HL-60 (cell line): ENCODE data around the gene TSPEAR.

Source experiments
- GABPA ChIP-seq: IDR thresholded peaks from 2 replicates; pipeline ENCODE4 v1.6.1; 2012; ENCODE audit warnings: low read depth
- POLR2AphosphoS5 ChIP-seq: IDR thresholded peaks from 2 replicates; pipeline ENCODE4 v1.6.1; 2012; ENCODE audit warnings: low read depth
- SPI1 ChIP-seq: IDR thresholded peaks from 2 replicates; pipeline ENCODE4 v1.6.1; 2012; ENCODE audit warnings: low read depth, mild to moderate bottlenecking, borderline replicate concordance
- TF ChIP-seq, protein P1 (sequence below): IDR thresholded peaks from one replicate; pipeline ENCODE4 v1.5.1; 2011; ENCODE audit warnings: low read length, control low read depth, inconsistent platforms; ENCODE audit not compliant: insufficient read depth
- TF ChIP-seq, protein P2 (sequence below): IDR thresholded peaks from 2 replicates; pipeline ENCODE4 v1.6.1; 2012; ENCODE audit warnings: low read depth; ENCODE audit not compliant: insufficient replicate concordance

DNA sequence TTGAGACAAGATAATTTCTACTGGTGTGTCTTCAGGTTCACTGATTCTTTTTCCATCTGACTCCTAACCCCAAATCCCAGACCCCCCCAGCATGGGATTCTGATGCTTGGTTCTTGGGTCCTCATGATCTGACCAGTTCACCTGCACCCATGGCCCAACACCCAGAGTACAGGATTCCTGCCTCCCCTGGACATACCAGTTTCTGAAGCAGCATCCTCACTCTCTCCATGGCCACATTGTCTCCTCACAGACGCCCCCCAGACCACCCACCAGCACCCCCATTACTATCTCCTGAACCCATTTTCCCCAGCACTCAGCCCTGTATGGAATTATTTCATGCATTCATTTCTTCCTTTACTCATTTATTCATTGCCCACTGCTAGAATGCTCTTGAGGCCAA lies 54.5 kb downstream of the TSPEAR start:
- TF ChIP-seq, protein P1, sequence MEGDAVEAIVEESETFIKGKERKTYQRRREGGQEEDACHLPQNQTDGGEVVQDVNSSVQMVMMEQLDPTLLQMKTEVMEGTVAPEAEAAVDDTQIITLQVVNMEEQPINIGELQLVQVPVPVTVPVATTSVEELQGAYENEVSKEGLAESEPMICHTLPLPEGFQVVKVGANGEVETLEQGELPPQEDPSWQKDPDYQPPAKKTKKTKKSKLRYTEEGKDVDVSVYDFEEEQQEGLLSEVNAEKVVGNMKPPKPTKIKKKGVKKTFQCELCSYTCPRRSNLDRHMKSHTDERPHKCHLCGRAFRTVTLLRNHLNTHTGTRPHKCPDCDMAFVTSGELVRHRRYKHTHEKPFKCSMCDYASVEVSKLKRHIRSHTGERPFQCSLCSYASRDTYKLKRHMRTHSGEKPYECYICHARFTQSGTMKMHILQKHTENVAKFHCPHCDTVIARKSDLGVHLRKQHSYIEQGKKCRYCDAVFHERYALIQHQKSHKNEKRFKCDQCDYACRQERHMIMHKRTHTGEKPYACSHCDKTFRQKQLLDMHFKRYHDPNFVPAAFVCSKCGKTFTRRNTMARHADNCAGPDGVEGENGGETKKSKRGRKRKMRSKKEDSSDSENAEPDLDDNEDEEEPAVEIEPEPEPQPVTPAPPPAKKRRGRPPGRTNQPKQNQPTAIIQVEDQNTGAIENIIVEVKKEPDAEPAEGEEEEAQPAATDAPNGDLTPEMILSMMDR: no peak
- TF ChIP-seq SPI1: no peak
- TF ChIP-seq POLR2AphosphoS5: no peak
- no peak for TF ChIP-seq GABPA
- TF ChIP-seq, protein P2, sequence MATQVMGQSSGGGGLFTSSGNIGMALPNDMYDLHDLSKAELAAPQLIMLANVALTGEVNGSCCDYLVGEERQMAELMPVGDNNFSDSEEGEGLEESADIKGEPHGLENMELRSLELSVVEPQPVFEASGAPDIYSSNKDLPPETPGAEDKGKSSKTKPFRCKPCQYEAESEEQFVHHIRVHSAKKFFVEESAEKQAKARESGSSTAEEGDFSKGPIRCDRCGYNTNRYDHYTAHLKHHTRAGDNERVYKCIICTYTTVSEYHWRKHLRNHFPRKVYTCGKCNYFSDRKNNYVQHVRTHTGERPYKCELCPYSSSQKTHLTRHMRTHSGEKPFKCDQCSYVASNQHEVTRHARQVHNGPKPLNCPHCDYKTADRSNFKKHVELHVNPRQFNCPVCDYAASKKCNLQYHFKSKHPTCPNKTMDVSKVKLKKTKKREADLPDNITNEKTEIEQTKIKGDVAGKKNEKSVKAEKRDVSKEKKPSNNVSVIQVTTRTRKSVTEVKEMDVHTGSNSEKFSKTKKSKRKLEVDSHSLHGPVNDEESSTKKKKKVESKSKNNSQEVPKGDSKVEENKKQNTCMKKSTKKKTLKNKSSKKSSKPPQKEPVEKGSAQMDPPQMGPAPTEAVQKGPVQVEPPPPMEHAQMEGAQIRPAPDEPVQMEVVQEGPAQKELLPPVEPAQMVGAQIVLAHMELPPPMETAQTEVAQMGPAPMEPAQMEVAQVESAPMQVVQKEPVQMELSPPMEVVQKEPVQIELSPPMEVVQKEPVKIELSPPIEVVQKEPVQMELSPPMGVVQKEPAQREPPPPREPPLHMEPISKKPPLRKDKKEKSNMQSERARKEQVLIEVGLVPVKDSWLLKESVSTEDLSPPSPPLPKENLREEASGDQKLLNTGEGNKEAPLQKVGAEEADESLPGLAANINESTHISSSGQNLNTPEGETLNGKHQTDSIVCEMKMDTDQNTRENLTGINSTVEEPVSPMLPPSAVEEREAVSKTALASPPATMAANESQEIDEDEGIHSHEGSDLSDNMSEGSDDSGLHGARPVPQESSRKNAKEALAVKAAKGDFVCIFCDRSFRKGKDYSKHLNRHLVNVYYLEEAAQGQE: no peak
